AG10803 (cell line): ENCODE measurements around the gene ZCCHC4.

Experiments
- DNase-seq: peaks from one replicate; pipeline ENCODE4 v3.0.0; 2010; ENCODE audit warnings: low read depth
- H3K4me3 ChIP-seq: 2 replicates; pipeline ENCODE4 v1.5.1; 2011; ENCODE audit warnings: mild to moderate bottlenecking, low read length, control low read depth
- CTCF ChIP-seq: conservative IDR thresholded peaks from 2 replicates; pipeline ENCODE4 v1.5.1; 2011; ENCODE audit warnings: mild to moderate bottlenecking, low read length, control low read depth, inconsistent platforms

Gene ZCCHC4

DNA sequence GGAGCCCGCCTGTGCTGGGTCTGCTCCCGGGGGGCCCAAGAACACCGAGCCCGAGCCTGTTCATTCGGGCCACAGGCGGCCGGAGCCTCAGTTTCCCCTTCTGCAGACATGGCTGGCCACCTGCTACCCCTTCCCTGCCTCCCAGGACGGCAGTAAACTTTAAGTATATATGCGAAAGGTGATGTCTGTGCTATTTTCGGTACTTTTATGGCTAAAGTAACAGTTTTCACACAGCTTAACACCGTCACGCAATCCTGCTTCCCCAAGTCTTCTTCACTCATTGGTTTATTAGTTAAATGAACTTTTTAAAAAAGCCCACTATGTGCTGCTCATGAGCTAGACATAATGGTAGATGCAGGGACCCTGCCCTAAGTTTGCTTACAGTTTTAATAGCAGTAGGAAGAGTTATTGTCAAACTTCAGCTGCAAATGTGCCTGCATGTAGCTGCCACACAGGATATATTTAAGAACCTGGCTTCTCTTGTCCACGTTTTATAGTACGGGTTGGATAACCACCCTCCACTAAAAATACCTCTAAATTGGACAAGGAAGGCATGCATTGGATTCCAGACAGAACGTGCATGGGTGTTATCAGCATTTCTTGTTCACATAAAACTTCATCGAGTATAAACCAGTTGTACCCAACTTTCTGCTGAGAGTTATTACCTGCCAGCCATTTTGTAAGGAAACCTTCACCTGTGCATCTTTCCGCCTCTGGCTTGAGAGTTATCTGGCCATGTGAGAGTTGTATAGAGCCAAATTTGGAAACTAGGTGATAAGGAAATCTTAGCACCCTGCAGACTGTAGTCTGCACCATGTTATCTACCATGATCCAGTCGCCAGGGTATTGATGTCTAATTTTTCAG is 65.2 kb downstream of the ZCCHC4 start:
- no peak for TF ChIP-seq CTCF
- no peak for DNase-seq

DNA sequence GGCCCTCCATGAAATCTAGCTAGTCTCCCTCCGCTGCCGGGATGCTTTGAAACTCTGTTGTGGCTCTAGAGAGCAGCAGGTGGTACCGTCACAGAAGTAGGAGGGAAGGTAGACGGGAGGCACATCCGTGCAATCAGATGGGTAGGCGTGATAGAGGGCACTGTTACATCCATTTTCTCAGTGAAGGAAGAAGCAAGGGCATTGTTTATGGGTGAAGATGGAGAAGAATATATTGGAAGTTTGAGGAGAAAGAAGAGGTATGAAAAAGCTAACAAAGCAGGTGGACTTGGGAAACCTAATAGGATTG is 65.8 kb downstream of the ZCCHC4 start:
- H3K4me3 ChIP-seq, result peak overlapping the region; percentile 93
- TF ChIP-seq CTCF, result no peak
- no peak for DNase-seq

More for the DNA sequence above, 65.2 kb downstream of the ZCCHC4 start:
- peak overlapping the region; percentile 93 for H3K4me3 ChIP-seq

DNA sequence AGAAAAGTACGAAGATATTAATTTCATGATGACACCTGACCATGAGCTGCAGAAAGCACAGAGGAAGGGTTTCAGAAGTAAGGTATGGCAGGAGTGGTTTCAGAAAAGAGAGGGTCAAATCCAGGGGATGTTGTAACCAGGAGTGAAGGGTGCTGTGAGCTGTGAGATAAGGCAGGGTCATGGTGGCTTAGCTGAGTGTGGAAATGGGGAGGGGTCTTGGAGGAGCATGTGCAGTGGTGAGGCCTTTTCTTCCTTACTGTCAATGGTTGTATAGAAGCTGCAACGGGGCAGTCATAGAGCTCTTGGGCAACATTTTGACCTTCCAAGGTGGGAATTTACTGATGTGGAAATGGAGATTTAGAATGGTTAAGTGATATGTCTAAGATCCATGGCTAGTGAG is 67.0 kb downstream of the ZCCHC4 start:
- TF ChIP-seq CTCF, result no peak
- no peak for DNase-seq
- no peak overlapping the region for H3K4me3 ChIP-seq

DNA sequence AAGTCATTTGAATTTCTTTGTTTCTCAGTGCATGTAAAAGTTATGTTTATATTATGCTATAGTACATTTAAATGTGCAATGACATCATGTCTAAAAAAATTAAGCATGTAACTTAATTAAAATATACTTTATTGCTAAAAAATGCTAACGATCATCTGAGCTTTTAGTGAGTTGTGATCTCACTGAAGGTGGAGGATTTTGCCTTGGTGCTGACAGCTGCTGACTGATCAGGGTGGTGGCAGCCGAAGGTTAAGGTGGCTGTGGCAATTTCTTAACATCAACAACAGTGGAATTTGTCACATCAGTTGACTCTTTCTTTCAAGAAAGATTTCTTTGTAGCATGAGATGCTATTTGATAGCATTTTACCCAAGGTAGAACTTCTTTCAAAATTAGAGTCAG is 71.1 kb downstream of the ZCCHC4 start:
- no peak for TF ChIP-seq CTCF
- no peak overlapping the region for H3K4me3 ChIP-seq
- DNase-seq, result no peak

GRCh38 chr4:25386926-25387325 is 74.4 kb downstream of the ZCCHC4 start:
- TF ChIP-seq CTCF, result no peak
- H3K4me3 ChIP-seq, result no peak overlapping the region
- DNase-seq, result no peak

- DNase-seq, result no peak
- TF ChIP-seq CTCF, result no peak
- H3K4me3 ChIP-seq, result no peak overlapping the region
Measured at GRCh38 chr4:25397305-25397704, 84.7 kb downstream of the ZCCHC4 start.

GRCh38 chr4:25399510-25399909 is 86.9 kb downstream of the ZCCHC4 start:
- no peak overlapping the region for H3K4me3 ChIP-seq
- no peak for TF ChIP-seq CTCF
- DNase-seq, result no peak
